K562 (cell line): ENCODE results near the gene PLCB1. TPM values are rescaled to one million over a fixed set of nuclear protein-coding genes. Genes with fewer than 3 reads are reported as not detected.

ENCODE experiments used
- ATAC-seq: fragments of 200-7000 bp; cut with Tn5 transposase; 3 replicates; pipeline ENCODE4 v1.9.1; 2020; ENCODE audit warnings: moderate library complexity
- BruUV-seq: library from RNA; stranded (reverse); fragments of 400-500 nt; replicated peaks from 2 replicates; lab custom pipeline; 2021; lab: Mats Ljungman, UMichigan
- CTCF ChIA-PET: fragments of 300-600 bp; formaldehyde crosslinking; extraction: SDS; loops from one replicate; lab custom pipeline; 2021; ENCODE audit warnings: low intra/inter-chr PET ratio; lab: Yijun Ruan, JAX
- POLR2A ChIA-PET: fragments of 300-600, 350-650 bp; sonication (Branson Sonifier 250); formaldehyde crosslinking; extraction: SDS; loops from one replicate; lab custom pipeline; 2021; ENCODE audit warnings: antibody characterized with exemption, inconsistent platforms; lab: Yijun Ruan, JAX
- DNase-seq, 4 experiments: peaks; one replicate each; pipeline versions ENCODE4 v3.0.0 to v3.0.0-alpha.2; 2011 to 2018; ENCODE audit warnings: low spot score in 3 of 4, mixed read lengths in 3 of 4; ENCODE audit errors: extremely low read depth in 1 of 4
- FAIRE-seq: peaks from 2 replicates; lab custom pipeline; 2011; peaks lifted over from hg19 to GRCh38; lab: Jason Lieb, UNC
- H2AFZ ChIP-seq: 2 replicates; pipeline ENCODE4 v1.6.0; 2011; ENCODE audit warnings: low read depth, low read length, control low read depth, inconsistent platforms
- H3K27ac ChIP-seq: fragments of 200-600 bp; 3 replicates; pipeline ENCODE4 v1.8.0; 2011; ENCODE audit warnings: low read depth, mild to moderate bottlenecking, control low read depth, inconsistent platforms, low read length, moderate library complexity, mixed read lengths; ENCODE audit errors: extremely low read depth
- H3K27me3 ChIP-seq, 2 experiments: fragments of 300-600 bp in 1 of 2; 2 replicates in 1 of 2; 3 replicates in 1 of 2; pipeline versions ENCODE4 v1.6.0 to v1.8.0; 2011; ENCODE audit warnings: inconsistent platforms in 2 of 2, low read length in 2 of 2, mild to moderate bottlenecking in 1 of 2, mixed read lengths in 1 of 2, moderate library complexity in 1 of 2; ENCODE audit not compliant: control insufficient read depth in 2 of 2, insufficient read depth in 2 of 2
- H3K36me3 ChIP-seq: fragments of 300-600 bp; 3 replicates; pipeline ENCODE4 v1.8.0; 2011; ENCODE audit warnings: mild to moderate bottlenecking, low read length, inconsistent platforms; ENCODE audit not compliant: control insufficient read depth, insufficient read depth
- H3K4me1 ChIP-seq, 2 experiments: fragments of 200-600 bp in 1 of 2; replicated peaks in 1 of 2; 2 replicates in 1 of 2; 3 replicates in 1 of 2; pipeline versions ENCODE4 v1.5.1 to v1.8.0; 2011; ENCODE audit warnings: inconsistent platforms in 2 of 2, low read length in 2 of 2, mild to moderate bottlenecking in 1 of 2, mixed read lengths in 1 of 2, moderate library complexity in 1 of 2; ENCODE audit not compliant: control insufficient read depth in 2 of 2, insufficient read depth in 2 of 2
- H3K4me2 ChIP-seq: 2 replicates; pipeline ENCODE4 v1.6.1; 2011; ENCODE audit warnings: low read length, control low read depth, inconsistent platforms, mixed read lengths; ENCODE audit not compliant: insufficient read depth
- H3K4me3 ChIP-seq: fragments of 200-600 bp; sonication (generic), shearing (Covaris generic); 2 replicates; pipeline ENCODE4 v1.5.1; 2016; ENCODE audit warnings: control low read depth, inconsistent platforms
- H3K79me2 ChIP-seq: fragments of 200-600 bp; 3 replicates; pipeline ENCODE4 v1.8.0; 2011; ENCODE audit warnings: low read length, inconsistent platforms; ENCODE audit not compliant: control insufficient read depth, insufficient read depth
- H3K9ac ChIP-seq, 2 experiments: 2 replicates each; pipeline versions ENCODE4 v1.6.0 to v1.6.1; 2011; ENCODE audit warnings: low read depth in 2 of 2, low read length in 2 of 2, control low read depth in 1 of 2, inconsistent platforms in 1 of 2, mild to moderate bottlenecking in 1 of 2, mixed read lengths in 1 of 2; ENCODE audit not compliant: insufficient read depth in 1 of 2
- H3K9me1 ChIP-seq: one replicate; pipeline ENCODE4 v1.6.0; 2011; ENCODE audit warnings: inconsistent platforms, mild to moderate bottlenecking, low read length, moderate library complexity; ENCODE audit not compliant: control insufficient read depth, insufficient read depth
- H3K9me3 ChIP-seq: replicated peaks from 2 replicates; pipeline ENCODE4 v1.5.1; 2011; ENCODE audit warnings: low read depth, low read length, inconsistent platforms; ENCODE audit not compliant: control insufficient read depth, insufficient read depth
- H4K20me1 ChIP-seq: replicated peaks from 2 replicates; pipeline ENCODE4 v1.6.1; 2011; ENCODE audit warnings: low read length, inconsistent platforms, mixed read lengths; ENCODE audit not compliant: control insufficient read depth, insufficient read depth
- CEBPZ ChIP-seq: fragments of 150-350 bp; IDR thresholded peaks from 2 replicates; pipeline ENCODE4 v1.6.1; 2014; ENCODE audit warnings: low read depth, mild to moderate bottlenecking, low read length, borderline replicate concordance
- CGGBP1 ChIP-seq: fragments of 250-450 bp; sonication (Bioruptor Pico); IDR thresholded peaks from 2 replicates; pipeline ENCODE4 v1.9.0; 2021; ENCODE audit warnings: mild to moderate bottlenecking
- NKRF ChIP-seq: fragments of 450-650 bp; IDR thresholded peaks from 2 replicates; pipeline ENCODE4 v1.6.1; 2016; ENCODE audit warnings: borderline replicate concordance
- ZMIZ1 ChIP-seq, 2 experiments: fragments of 150-350 bp in 1 of 2; IDR thresholded peaks; 2 replicates each; pipeline ENCODE4 v1.6.1; 2012 to 2016; ENCODE audit warnings: low read depth in 2 of 2, low read length in 2 of 2, mild to moderate bottlenecking in 1 of 2, moderate library complexity in 1 of 2
- ZNF212 ChIP-seq: fragments of 450-650 bp; formaldehyde crosslinking; IDR thresholded peaks from 2 replicates; pipeline ENCODE4 v1.4.0; 2020; ENCODE audit warnings: mild to moderate bottlenecking
- WGBS: fragments of 100-300 bp; shearing (Covaris generic); methylation state at CpG from one replicate; pipeline ENCODE4 v1.1.6; 2016; ENCODE audit warnings: low coverage, mixed read lengths; ENCODE audit not compliant: insufficient coverage; ENCODE audit errors: missing lambda C conversion rate; 5-methylcytosine and 5-hydroxymethylcytosine counted together
- in situ Hi-C: fragments of 300-500 bp; cut with MboI; formaldehyde crosslinking; loops from 4 replicates; pipeline ENCODE4 v1.15.0; 2018; ENCODE audit warnings: inconsistent platforms, mixed read lengths
- intact Hi-C: fragments of 100-400 bp; cut with micrococcal nuclease; formaldehyde crosslinking; loops from 2 replicates; pipeline ENCODE4 v1.14.2; 2022
- polyA plus RNA-seq, 8 experiments: library from polyadenylated mRNA; depleted of rRNA in 4 of 8; stranded (reverse) in 5 of 8; unstranded in 3 of 8; fragments of >200 nt; fragmentation: Nextera tagmentation in 2 of 8; fragmentation: Illumina TruSeq in 1 of 8; extraction: Ambion mirVana in 2 of 8; extraction: Trizol in 1 of 8; gene quantifications; 2 replicates each; pipeline versions ENCODE4 v1.2.1 to v1.2.3, GENCODE V29; 2011 to 2014; ENCODE audit warnings: inconsistent platforms in 1 of 8, missing spikeins in 1 of 8
- total RNA-seq, 7 experiments: library from RNA; depleted of rRNA in 6 of 7; stranded (reverse); fragments of >200 nt in 6 of 7; fragmentation: Illumina TruSeq in 2 of 7; extraction: Trizol in 2 of 7; gene quantifications; 2 replicates each; pipeline versions ENCODE4 v1.2.1 to v1.2.3, GENCODE V29; 2011 to 2021; ENCODE audit warnings: low replicate concordance in 1 of 7

Gene PLCB1
- total and polyA plus RNA-seq, 9 of the 15 experiments (the other 6 are each of a cell fraction or from before 2014, with no cell fraction given) = 0.34 to 3.1 (median 1.3) TPM

GRCh38 chr20:8534368-8535160, 402.5 kb downstream of the PLCB1 start:
- CTCF ChIA-PET = no interaction called here
- no peak for FAIRE-seq

More at GRCh38 chr20:8534368-8535160, 402.5 kb downstream of the PLCB1 start:
- no peaks in the 10 kb centered on the region for H3K4me1 ChIP-seq
- no peak overlapping the region for H3K4me3 ChIP-seq
- no peak for DNase-seq
- TF ChIP-seq CEBPZ = no peak
- TF ChIP-seq ZNF212 (CRISPR knock-in tag) = no peak
- no peak for TF ChIP-seq NKRF
- no peak for TF ChIP-seq ZMIZ1 (IDR thresholded peaks at IDR 0.05; ENCODE audit: low read depth in 2 of 2, low read length in 2 of 2)
- TF ChIP-seq CGGBP1 = no peak
- POLR2A ChIA-PET = no interaction called here
- H2AFZ ChIP-seq = no peak overlapping the region
- H3K27me3 ChIP-seq = no peaks in the 10 kb centered on the region
- no peaks in the 10 kb centered on the region for H4K20me1 ChIP-seq
- WGBS = 2% methylated on average over 5 of the region's 5 CpGs
- H3K36me3 ChIP-seq = no peaks in the 10 kb centered on the region
- no peak overlapping the region for H3K4me2 ChIP-seq
- no peak for ATAC-seq
- intact Hi-C loops = no loop called here
- in situ Hi-C loops = no loop called here
- no peak overlapping the region for H3K9ac ChIP-seq
- no peaks in the 10 kb centered on the region for H3K9me3 ChIP-seq
- H3K79me2 ChIP-seq = no peaks in the 10 kb centered on the region
- H3K9me1 ChIP-seq = no peaks in the 10 kb centered on the region
- no peak overlapping the region for H3K27ac ChIP-seq
- BruUV-seq = no TSS peak
